HCT116 (cell line): ENCODE results near the gene CCNL2.

Source experiments
- CEBPB ChIP-seq: IDR thresholded peaks from 2 replicates; pipeline ENCODE4 v1.6.1; 2012; ENCODE audit warnings: low read depth
- CTCF ChIP-seq, 3 experiments: fragments of 200-600 bp in 1 of 3; sonication (generic) in 1 of 3; IDR thresholded peaks in 2 of 3; conservative IDR thresholded peaks in 1 of 3; 2 replicates each; pipeline ENCODE4 v1.5.1; 2012 to 2017; ENCODE audit warnings: low read depth in 2 of 3, low read length in 2 of 3, antibody characterized with exemption in 1 of 3, borderline replicate concordance in 1 of 3, control low read depth in 1 of 3, mild to moderate bottlenecking in 1 of 3, mixed read lengths in 1 of 3, mixed run types in 1 of 3, moderate library complexity in 1 of 3; ENCODE audit not compliant: insufficient read depth in 1 of 3
- EGR1 ChIP-seq: IDR thresholded peaks from 2 replicates; pipeline ENCODE4 v1.6.1; 2012; ENCODE audit warnings: low read depth
- EZH2 ChIP-seq: fragments of 200-600 bp; sonication (generic); IDR thresholded peaks from 2 replicates; pipeline ENCODE4 v1.6.1; 2017; ENCODE audit warnings: antibody characterized with exemption, mixed run types
- EZH2phosphoT487 ChIP-seq: fragments of 200-600 bp; IDR thresholded peaks from 2 replicates; pipeline ENCODE4 v1.6.1; 2018; ENCODE audit warnings: antibody characterized with exemption, borderline replicate concordance
- JUND ChIP-seq: IDR thresholded peaks from 2 replicates; pipeline ENCODE4 v1.6.1; 2012
- MAX ChIP-seq: IDR thresholded peaks from 2 replicates; pipeline ENCODE4 v1.6.1; 2012
- POLR2A ChIP-seq: IDR thresholded peaks from 2 replicates; pipeline ENCODE4 v1.7.0; 2011; ENCODE audit warnings: borderline replicate concordance; ENCODE audit not compliant: insufficient read depth, insufficient read length; ENCODE audit errors: extremely low read depth
- POLR2AphosphoS5 ChIP-seq: IDR thresholded peaks from 2 replicates; pipeline ENCODE4 v1.6.1; 2011; ENCODE audit warnings: mild to moderate bottlenecking, low read depth, low read length, moderate library complexity
- SRF ChIP-seq: IDR thresholded peaks from 2 replicates; pipeline ENCODE4 v1.6.1; 2012; ENCODE audit warnings: low read depth
- ZBTB33 ChIP-seq: IDR thresholded peaks from 2 replicates; pipeline ENCODE4 v1.6.1; 2011; ENCODE audit warnings: mild to moderate bottlenecking, low read length, moderate library complexity; ENCODE audit not compliant: insufficient replicate concordance; ENCODE audit errors: extremely low read depth
- ZNF274 ChIP-seq: fragments of 200-500 bp; sonication (Bioruptor generic); IDR thresholded peaks from 2 replicates; pipeline ENCODE4 v1.6.1; 2014; ENCODE audit warnings: mild to moderate bottlenecking, low read depth, low read length, inconsistent platforms

- TF ChIP-seq EZH2 = no peak
- no peak for TF ChIP-seq CTCF (IDR thresholded peaks at IDR 0.05 in 2 of 3, conservative IDR thresholded peaks at IDR 0.05 in 1 of 3; ENCODE audit: borderline replicate concordance in 1 of 3, insufficient read depth in 1 of 3, low read depth in 2 of 3, low read length in 2 of 3)
- no peak for TF ChIP-seq MAX
- no peak for TF ChIP-seq EZH2phosphoT487
- no peak for TF ChIP-seq ZBTB33
- TF ChIP-seq POLR2A = no peak
- TF ChIP-seq JUND = no peak
- TF ChIP-seq POLR2AphosphoS5 = no peak
- no peak for TF ChIP-seq ZNF274
- TF ChIP-seq SRF = no peak
- TF ChIP-seq CEBPB = no peak
- no peak for TF ChIP-seq EGR1
Measured at GRCh38 chr1:1432274-1432950, 33.3 kb upstream of the CCNL2 start.
